Posterior vena cava (tissue), 2 donors: Measurements from ENCODE around the gene EEPD1. TPM values are rescaled to one million over a fixed set of nuclear protein-coding genes. Genes with fewer than 3 reads are reported as not detected.

ENCODE experiments used
- DNase-seq: peaks from one replicate; pipeline ENCODE4 v3.0.0-alpha.2; 2020; ENCODE audit warnings: low spot score
- intact Hi-C, 2 donors: fragments of 100-400 bp; cut with DNase I; formaldehyde crosslinking; loops; one replicate each; pipeline versions ENCODE4 v1.14.1 to v1.14.2; 2022 to 2023
- total RNA-seq, 2 donors: library from RNA; stranded (reverse); fragmentation: NEBNext Ultra II Directional; extraction: Animal tissue kit (Norgen Biotek cat#: 25700); gene quantifications; one replicate each; pipeline ENCODE4 v1.2.1, GENCODE V29; 2021
- donor health status: DM: yes; HTN: yes; CAD: no.
- donor health status: DM: yes; HTN: yes; CAD: no.

Gene EEPD1
- total RNA-seq, 2 donors from 2014 or later: 9.7 to 10.4 TPM

GRCh38 chr7:36264913-36265516 is 112.0 kb downstream of the EEPD1 start:
- intact Hi-C loops: no loop called here
- no peak for DNase-seq

DNA sequence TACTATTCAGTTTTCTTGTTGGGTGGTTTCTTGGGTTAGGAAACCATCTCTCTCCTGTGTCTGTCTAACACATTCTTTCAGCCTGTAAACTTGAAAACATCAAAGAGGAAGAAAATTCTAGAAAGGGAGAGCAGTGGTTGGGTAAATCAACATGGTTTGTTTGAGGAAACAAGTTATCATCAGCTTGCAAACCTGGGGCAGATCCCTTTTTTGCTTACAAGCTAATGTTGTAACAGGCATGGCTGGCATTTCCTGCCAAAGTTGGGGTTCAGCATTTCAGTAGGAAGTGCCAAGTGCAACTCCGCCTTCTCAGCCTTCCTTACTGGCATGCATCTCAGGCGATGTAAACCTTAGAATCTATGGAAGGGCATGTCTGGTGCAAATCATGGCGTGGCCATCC is 112.6 kb downstream of the EEPD1 start:
- DNase-seq: no peak
- intact Hi-C loops: no loop called here

- DNase-seq: no peak
- intact Hi-C loops: no loop called here
Measured at GRCh38 chr7:36266190-36266589, 113.1 kb downstream of the EEPD1 start.

DNA sequence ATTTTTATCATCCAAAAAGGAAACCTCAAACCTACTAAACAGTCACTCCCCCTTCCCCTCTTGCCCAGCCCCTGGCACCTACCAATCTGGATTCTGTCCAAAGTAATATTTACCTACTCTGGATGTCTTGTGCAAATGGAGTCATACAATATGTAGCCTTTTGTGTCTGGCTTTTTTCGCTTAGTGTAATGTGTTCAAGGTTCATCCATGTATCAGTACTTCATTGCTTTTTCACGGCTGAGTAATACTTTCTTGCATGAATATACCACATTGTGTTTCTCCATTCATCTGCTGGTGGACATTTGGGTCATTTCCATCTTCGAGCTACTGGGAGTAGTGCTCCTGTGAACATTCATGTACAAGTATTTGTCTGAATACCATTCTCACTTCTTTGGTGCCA is 113.6 kb downstream of the EEPD1 start:
- intact Hi-C loops: no loop called here
- DNase-seq: no peak

- no peak for DNase-seq
Measured at GRCh38 chr7:36272211-36272566, 119.1 kb downstream of the EEPD1 start.

GRCh38 chr7:36272567-36273269 is 119.7 kb downstream of the EEPD1 start:
- intact Hi-C loops: no loop called here
- DNase-seq: no peak

More at GRCh38 chr7:36272211-36272566, 119.1 kb downstream of the EEPD1 start:
- intact Hi-C loops: no loop called here

- no peak for DNase-seq
Measured at GRCh38 chr7:36273836-36274235, 120.8 kb downstream of the EEPD1 start.

DNA sequence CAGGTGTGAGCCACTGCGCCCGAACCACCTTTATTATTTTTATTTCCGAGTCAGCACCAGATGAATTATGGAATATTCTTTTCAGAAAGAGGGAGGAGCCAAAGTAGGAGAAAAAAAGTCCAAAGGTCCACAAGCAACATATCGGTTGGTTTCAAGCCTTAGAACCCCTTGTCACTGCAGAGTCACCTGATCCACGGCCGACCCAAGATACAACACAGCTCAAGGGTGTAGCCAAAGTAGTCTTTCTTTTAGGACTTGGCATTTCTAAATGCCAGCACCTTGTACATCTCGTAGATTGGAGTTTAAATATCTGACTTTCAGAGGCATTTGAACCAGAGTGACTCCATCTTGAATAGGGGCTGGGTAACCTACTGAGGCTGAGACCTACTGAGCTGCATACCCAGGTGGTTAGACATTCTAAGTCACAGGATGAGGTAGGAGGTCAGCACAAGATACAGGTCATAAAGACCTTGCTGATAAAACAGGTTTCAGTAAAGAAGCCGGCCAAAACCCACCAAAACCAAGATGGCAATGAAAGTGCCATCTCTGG is 122.8 kb downstream of the EEPD1 start:
- no peak for DNase-seq
- intact Hi-C loops: loop anchor here in 1 of 2 donors (5.0 kb wide), 1 partner anchor 34 kb away; no protein-coding TSS in a partner anchor

More at GRCh38 chr7:36273836-36274235, 120.8 kb downstream of the EEPD1 start:
- intact Hi-C loops: no loop called here

GRCh38 chr7:36276428-36277248 is 123.6 kb downstream of the EEPD1 start:
- DNase-seq: no peak
- intact Hi-C loops: loop anchor here in 1 of 2 donors (5.0 kb wide), 1 partner anchor 34 kb away; no protein-coding TSS in a partner anchor

DNA sequence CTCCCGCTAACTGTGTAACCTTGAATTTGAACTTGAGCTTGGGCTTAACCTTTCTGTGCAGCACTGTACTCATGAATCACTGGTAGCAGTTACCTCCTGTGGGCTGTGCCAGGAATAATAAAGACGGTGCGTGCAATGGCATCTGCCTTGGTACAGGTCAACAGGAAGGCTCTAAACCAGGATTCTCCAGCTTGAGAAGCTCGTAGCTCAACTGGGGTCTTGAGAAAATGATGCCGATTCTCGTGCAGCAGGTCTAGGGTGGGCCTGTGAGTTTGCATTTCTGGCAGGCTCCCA is 124.1 kb downstream of the EEPD1 start:
- intact Hi-C loops: loop anchor here in 1 of 2 donors (5.0 kb wide), 1 partner anchor 35 kb away; no protein-coding TSS in a partner anchor
- DNase-seq: no peak

DNA sequence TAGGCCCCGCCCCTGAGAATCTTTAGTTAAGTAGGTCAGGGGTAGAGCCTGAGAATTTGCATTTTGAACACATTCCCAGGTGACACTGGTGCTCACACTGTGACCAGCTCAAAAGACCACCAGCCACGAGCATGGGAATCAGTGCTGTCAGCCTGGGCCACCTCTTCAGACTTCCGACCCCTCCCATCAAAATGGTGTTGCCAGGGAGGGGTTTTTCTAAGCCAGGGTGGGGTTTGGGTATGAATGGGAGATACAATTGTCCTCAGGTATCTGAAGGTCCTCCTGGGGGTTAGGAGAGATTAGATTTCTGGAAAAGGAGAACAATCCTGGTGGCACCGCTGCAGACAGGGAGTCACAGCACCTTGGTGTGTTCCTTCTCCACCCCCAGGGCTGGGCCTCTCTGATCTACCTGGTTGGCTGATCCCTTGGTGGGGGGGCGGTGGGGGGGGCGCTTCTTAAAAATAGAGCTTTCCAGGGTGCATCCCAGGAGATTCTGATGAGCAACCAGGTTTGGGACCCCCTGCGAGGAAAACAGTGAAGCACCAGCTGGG is 125.1 kb downstream of the EEPD1 start:
- intact Hi-C loops: loop anchor here in 1 of 2 donors (5.0 kb wide), 1 partner anchor 36 kb away; no protein-coding TSS in a partner anchor
- DNase-seq: no peak

GRCh38 chr7:36278620-36279172 is 125.6 kb downstream of the EEPD1 start:
- DNase-seq: no peak
- intact Hi-C loops: loop anchor here in 1 of 2 donors (5.0 kb wide), 1 partner anchor 36 kb away; no protein-coding TSS in a partner anchor

DNA sequence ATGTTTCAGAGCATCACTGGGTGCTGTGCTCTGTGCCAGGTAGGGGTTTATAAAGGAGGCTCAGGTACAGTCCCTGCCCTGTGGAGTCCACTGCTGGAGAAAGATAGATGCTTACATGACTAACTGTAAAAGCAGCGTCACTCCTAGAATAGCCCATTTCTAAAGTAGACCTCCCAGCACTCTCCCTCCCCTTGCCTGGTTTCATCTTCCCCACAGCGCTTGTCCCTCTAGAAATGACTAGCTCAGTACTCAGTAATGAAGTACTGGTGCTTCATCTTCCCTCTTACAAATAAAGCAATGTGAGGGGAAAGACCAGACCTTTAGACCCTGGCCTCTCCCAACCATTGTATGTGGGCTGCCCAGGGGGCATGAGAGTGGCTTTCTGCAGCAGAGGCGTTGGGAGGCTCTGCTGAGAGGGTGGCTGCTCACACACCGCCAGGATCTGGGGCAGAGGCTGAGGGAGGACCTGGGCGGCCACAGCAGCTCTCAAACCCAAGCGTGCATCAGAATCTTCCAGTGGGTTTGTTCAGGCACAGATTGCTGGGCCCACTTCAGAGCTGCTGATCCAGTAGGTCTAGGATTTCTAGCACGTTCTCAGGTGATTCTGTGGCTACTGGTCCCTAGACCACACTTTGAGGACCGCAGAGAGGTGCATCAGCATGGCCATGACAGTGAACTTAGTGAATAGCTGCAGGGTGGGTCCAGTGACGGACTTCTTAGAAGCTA is 126.3 kb downstream of the EEPD1 start:
- no peak for DNase-seq
- intact Hi-C loops: loop anchor here in 1 of 2 donors (5.0 kb wide), 1 partner anchor 37 kb away; no protein-coding TSS in a partner anchor

DNA sequence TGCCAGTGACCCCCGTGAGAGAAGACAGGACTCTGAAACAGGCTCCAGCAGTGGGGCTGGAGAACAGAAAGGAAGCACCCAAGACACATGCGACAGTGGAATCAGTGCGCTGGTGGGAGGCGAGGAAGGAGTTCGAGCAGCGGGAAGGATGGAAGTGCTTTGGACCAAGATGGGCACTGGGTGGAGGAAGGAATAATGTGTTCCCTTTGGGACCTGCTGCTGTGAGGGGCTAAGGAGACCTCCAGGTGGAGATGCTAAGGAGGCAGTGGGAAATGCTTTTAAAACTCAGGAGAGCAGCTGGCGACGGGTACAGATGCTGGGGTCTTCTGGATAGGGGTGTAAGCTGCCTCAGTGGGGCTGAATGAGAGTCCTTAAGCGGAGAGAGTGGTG is 126.9 kb downstream of the EEPD1 start:
- no peak for DNase-seq
- intact Hi-C loops: loop anchor here in 1 of 2 donors (5.0 kb wide), 1 partner anchor 38 kb away; no protein-coding TSS in a partner anchor

- DNase-seq: peak; percentile 90
- intact Hi-C loops: no loop called here
Measured at GRCh38 chr7:36280840-36281812, 128.1 kb downstream of the EEPD1 start.

GRCh38 chr7:36281945-36282717 is 129.1 kb downstream of the EEPD1 start:
- intact Hi-C loops: no loop called here
- DNase-seq: no peak

DNA sequence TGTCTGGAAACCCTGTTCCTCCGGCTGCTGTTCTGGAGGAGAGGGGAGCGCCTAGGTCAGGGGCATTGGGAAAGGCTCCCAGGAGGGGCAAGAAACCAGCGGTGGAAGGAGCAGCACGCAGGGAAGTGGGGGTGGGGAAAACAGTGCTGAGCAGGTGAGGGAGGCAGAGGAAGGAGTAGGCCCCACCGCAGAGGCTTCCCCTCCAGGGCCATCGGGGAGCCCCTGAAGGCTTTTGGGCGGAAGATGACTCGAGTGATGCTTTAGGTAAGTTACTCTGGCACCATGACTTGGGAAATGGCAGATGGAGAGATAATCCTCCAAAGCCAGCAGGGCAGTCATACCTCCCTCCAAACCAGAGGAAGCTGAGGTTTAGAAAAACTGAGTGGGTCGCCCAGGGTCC is 130.1 kb downstream of the EEPD1 start:
- DNase-seq: no peak
- intact Hi-C loops: no loop called here
